ENCODE measurements around the gene CDH5. TPM values are rescaled to one million over a fixed set of nuclear protein-coding genes. Genes with fewer than 3 reads are reported as not detected.

Gene CDH5
- total and polyA plus RNA-seq, 8 donors = 3.4 to 10.2 (median 5.4) TPM

GRCh38 chr16:66364117-66364958 is 2.2 kb upstream of the CDH5 start:
- FAIRE-seq = no peak
- no peak overlapping the region for H3K27ac ChIP-seq
- intact Hi-C loops (cut with DNase I) = no loop called here

GRCh38 chr16:66364959-66365306 is 1.6 kb upstream of the CDH5 start:
- H3K9me3 ChIP-seq = no peaks in the 10 kb centered on the region
- TF ChIP-seq CTCF (IDR thresholded peaks at IDR 0.05) = no peak
- ATAC-seq = no peak
- intact Hi-C loops (cut with DNase I) = no loop called here
- H3K4me1 ChIP-seq = no peaks in the 10 kb centered on the region
- 36 to 44% methylated on average over 2 of the region's 2 CpGs for WGBS, 2 donors
- H3K4me3 ChIP-seq = no peak overlapping the region
- FAIRE-seq = no peak
- no peak for DNase-seq
- no peaks in the 10 kb centered on the region for H3K27me3 ChIP-seq
- no peak overlapping the region for H3K27ac ChIP-seq
- H3K36me3 ChIP-seq = no peaks in the 10 kb centered on the region

More at GRCh38 chr16:66364117-66364958, 2.2 kb upstream of the CDH5 start:
- ATAC-seq (peak in 3 of 4 donors; percentile 10 to 37 (median 20)), DNase-seq (no peak)
- no peak overlapping the region for H3K4me3 ChIP-seq
- H3K27me3 ChIP-seq = no peaks in the 10 kb centered on the region
- no peaks in the 10 kb centered on the region for H3K9me3 ChIP-seq
- H3K36me3 ChIP-seq = no peaks in the 10 kb centered on the region
- H3K4me1 ChIP-seq = no peaks in the 10 kb centered on the region
- TF ChIP-seq CTCF (IDR thresholded peaks at IDR 0.05) = no peak
- 48 to 51% methylated on average over 16 of the region's 16 CpGs for WGBS, 2 donors

GRCh38 chr16:66365651-66366050 is 840 bp upstream of the CDH5 start:
- intact Hi-C loops (cut with DNase I) = no loop called here
- Histone ChIP-seq H3K4me1 (no peaks in the 10 kb centered on the region), H3K27ac (peak overlapping the region in 1 of 4 donors; percentile 17), H3K4me3 (no peak overlapping the region), H3K27me3 (no peaks in the 10 kb centered on the region), H3K9me3 (no peaks in the 10 kb centered on the region), H3K36me3 (no peaks in the 10 kb centered on the region)
- TF ChIP-seq CTCF (IDR thresholded peaks at IDR 0.05) = no peak
- FAIRE-seq = no peak
- peak in 2 of 4 donors; percentile 22 to 34 for ATAC-seq
- no peak for DNase-seq
- 48 to 53% methylated on average over 4 of the region's 4 CpGs for WGBS, 2 donors

GRCh38 chr16:66367968-66368891 is 1.7 kb downstream of the CDH5 start:
- H3K27me3 ChIP-seq = no peaks in the 10 kb centered on the region
- no peaks in the 10 kb centered on the region for H3K36me3 ChIP-seq
- intact Hi-C loops (cut with DNase I) = no loop called here
- H3K27ac ChIP-seq = no peak overlapping the region
- DNase-seq = peak in 1 of 6 donors; percentile 35
- H3K9me3 ChIP-seq = no peaks in the 10 kb centered on the region
- peak overlapping the region in 1 of 4 donors; percentile 1 for H3K4me3 ChIP-seq
- TF ChIP-seq CTCF (IDR thresholded peaks at IDR 0.05) = no peak
- WGBS, 2 donors = 61 to 65% methylated on average over 11 of the region's 11 CpGs
- ATAC-seq = no peak
- no peaks in the 10 kb centered on the region for H3K4me1 ChIP-seq
- FAIRE-seq = no peak
